ENCODE results near the gene FXYD7. TPM values are rescaled to one million over a fixed set of nuclear protein-coding genes. Genes with fewer than 3 reads are reported as not detected.

The FXYD7 gene
- polyA plus RNA-seq, 3 donors = 0.16 TPM; not detected in 2

DNA sequence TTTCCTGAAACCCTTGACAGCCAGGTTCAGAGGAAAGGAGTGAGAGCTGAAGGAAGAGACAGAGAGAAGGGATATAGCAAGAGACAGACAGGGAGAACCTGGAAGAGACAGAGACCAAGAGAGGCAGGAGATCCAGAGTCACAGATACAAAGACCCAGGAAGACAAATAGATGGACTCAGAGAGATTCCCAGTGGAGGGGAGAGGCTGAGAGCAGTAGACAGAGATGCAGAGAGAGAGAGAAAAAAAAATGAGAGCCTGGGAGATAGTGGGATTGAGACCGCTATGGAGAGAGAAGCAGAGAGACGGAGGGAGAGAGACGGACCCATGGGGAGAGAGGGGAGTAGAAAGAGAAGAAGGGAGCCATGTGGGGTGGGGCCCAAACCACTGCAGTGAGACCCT is 763 bp downstream of the FXYD7 start:
- Mint-ChIP-seq H3K4me1 (peaks cover 57% of the 10 kb centered on the region), H3K27me3 (ENCODE audit: low read depth in 3 of 3) (peaks cover 30 to 40% (median 31%) of the 10 kb centered on the region in 3 donors), H3K4me3 (peak overlapping the region in 1 of 2 donors; percentile 72), H3K9me3 (peaks cover 0 to 13% (median 0%) of the 10 kb centered on the region in 7 donors), H3K27ac (no peak overlapping the region), H3K36me3 (peaks cover 0 to 9% of the 10 kb centered on the region in 2 donors)
- no peak for DNase-seq
- Histone ChIP-seq H3K4me3 (replicated peaks in 1 of 3; ENCODE audit: low read depth in 2 of 3, low read length in 3 of 3) (no peak overlapping the region), H3K27me3 (ENCODE audit: control insufficient read depth in 2 of 2, insufficient read depth in 2 of 2, low read length in 2 of 2) (peaks cover 23 to 37% of the 10 kb centered on the region in 2 donors), H3K79me2 (ENCODE audit: insufficient read depth, low read length) (no peaks in the 10 kb centered on the region), H3K27ac (ENCODE audit: low read depth in 1 of 2, low read length in 2 of 2) (no peak overlapping the region), H3K9me3 (replicated peaks in 1 of 2; ENCODE audit: control insufficient read depth in 1 of 2, insufficient read depth in 1 of 2, low read length in 2 of 2) (peaks cover 0 to 8% of the 10 kb centered on the region in 2 donors), H3K4me1 (ENCODE audit: control insufficient read depth in 1 of 2, insufficient read depth in 2 of 2, low read length in 2 of 2) (peaks cover 49 to 52% of the 10 kb centered on the region in 2 donors), H3K4me2 (replicated peaks; ENCODE audit: extremely low read depth, low read length, poor library complexity, severe bottlenecking) (no peak overlapping the region), H2AFZ (ENCODE audit: insufficient read depth, low read depth, low read length, poor library complexity, severe bottlenecking) (no peak overlapping the region), H3K9ac (ENCODE audit: insufficient read depth, low read length, poor library complexity, severe bottlenecking) (no peak overlapping the region), H4K20me1 (ENCODE audit: insufficient read depth, low read length) (no peaks in the 10 kb centered on the region), H3K36me3 (replicated peaks in 1 of 2; ENCODE audit: control insufficient read depth in 1 of 2, insufficient read depth in 2 of 2, low read length in 2 of 2) (no peaks in the 10 kb centered on the region)
- TF ChIP-seq, protein P1, sequence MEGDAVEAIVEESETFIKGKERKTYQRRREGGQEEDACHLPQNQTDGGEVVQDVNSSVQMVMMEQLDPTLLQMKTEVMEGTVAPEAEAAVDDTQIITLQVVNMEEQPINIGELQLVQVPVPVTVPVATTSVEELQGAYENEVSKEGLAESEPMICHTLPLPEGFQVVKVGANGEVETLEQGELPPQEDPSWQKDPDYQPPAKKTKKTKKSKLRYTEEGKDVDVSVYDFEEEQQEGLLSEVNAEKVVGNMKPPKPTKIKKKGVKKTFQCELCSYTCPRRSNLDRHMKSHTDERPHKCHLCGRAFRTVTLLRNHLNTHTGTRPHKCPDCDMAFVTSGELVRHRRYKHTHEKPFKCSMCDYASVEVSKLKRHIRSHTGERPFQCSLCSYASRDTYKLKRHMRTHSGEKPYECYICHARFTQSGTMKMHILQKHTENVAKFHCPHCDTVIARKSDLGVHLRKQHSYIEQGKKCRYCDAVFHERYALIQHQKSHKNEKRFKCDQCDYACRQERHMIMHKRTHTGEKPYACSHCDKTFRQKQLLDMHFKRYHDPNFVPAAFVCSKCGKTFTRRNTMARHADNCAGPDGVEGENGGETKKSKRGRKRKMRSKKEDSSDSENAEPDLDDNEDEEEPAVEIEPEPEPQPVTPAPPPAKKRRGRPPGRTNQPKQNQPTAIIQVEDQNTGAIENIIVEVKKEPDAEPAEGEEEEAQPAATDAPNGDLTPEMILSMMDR (IDR thresholded peaks at IDR 0.05) = no peak
- intact Hi-C loops (cut with micrococcal nuclease) = loop anchor here in 1 of 2 donors (5.0 kb wide), 1 partner anchor 123 kb away; the partner anchor contains the start of gene USF2
- 66% methylated on average over 3 of the region's 3 CpGs for WGBS (ENCODE audit: insufficient coverage)

DNA sequence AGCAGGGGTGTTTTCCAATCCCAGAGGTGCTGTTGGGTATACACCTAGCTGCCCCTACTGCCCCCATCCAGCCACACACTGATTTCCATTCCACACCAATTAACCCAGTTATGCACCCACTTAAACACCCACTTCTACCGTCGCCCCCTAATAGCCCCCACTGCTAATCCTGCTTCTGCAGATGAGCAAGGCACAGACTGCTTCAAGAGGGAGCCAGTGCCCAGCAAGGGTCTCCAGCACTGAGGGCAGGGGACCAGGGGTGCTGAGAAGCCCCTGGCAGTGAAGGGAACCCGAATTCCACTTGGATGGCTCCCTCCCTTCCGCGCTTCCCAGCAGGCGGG is 1.2 kb downstream of the FXYD7 start:
- WGBS (ENCODE audit: insufficient coverage) = 47% methylated on average over 2 of the region's 6 CpGs
- Mint-ChIP-seq H3K36me3 (peaks cover 0 to 9% of the 10 kb centered on the region in 2 donors), H3K4me3 (peak overlapping the region in 1 of 2 donors; percentile 72), H3K27ac (no peak overlapping the region), H3K4me1 (peaks cover 53% of the 10 kb centered on the region), H3K27me3 (ENCODE audit: low read depth in 3 of 3) (peaks cover 30 to 40% (median 31%) of the 10 kb centered on the region in 3 donors), H3K9me3 (peaks cover 0 to 13% (median 0%) of the 10 kb centered on the region in 7 donors)
- peaks cover 23 to 37% of the 10 kb centered on the region in 2 donors for H3K27me3 ChIP-seq (ENCODE audit: control insufficient read depth in 2 of 2, insufficient read depth in 2 of 2, low read length in 2 of 2)
- no peak overlapping the region for H3K4me3 ChIP-seq (replicated peaks in 1 of 3; ENCODE audit: low read depth in 2 of 3, low read length in 3 of 3)
- H3K4me1 ChIP-seq (ENCODE audit: control insufficient read depth in 1 of 2, insufficient read depth in 2 of 2, low read length in 2 of 2) = peaks cover 45 to 48% of the 10 kb centered on the region in 2 donors
- peaks cover 0 to 8% of the 10 kb centered on the region in 2 donors for H3K9me3 ChIP-seq (replicated peaks in 1 of 2; ENCODE audit: control insufficient read depth in 1 of 2, insufficient read depth in 1 of 2, low read length in 2 of 2)
- H3K36me3 ChIP-seq (replicated peaks in 1 of 2; ENCODE audit: control insufficient read depth in 1 of 2, insufficient read depth in 2 of 2, low read length in 2 of 2) = no peaks in the 10 kb centered on the region
- H4K20me1 ChIP-seq (ENCODE audit: insufficient read depth, low read length) = no peaks in the 10 kb centered on the region
- no peak overlapping the region for H3K27ac ChIP-seq (ENCODE audit: low read depth in 1 of 2, low read length in 2 of 2)
- no peak overlapping the region for H3K9ac ChIP-seq (ENCODE audit: insufficient read depth, low read length, poor library complexity, severe bottlenecking)
- intact Hi-C loops (cut with micrococcal nuclease) = loop anchor here in 1 of 2 donors (5.0 kb wide), 1 partner anchor 123 kb away; the partner anchor contains the start of gene USF2
- H2AFZ ChIP-seq (ENCODE audit: insufficient read depth, low read depth, low read length, poor library complexity, severe bottlenecking) = no peak overlapping the region
- no peaks in the 10 kb centered on the region for H3K79me2 ChIP-seq (ENCODE audit: insufficient read depth, low read length)
- DNase-seq = no peak
- TF ChIP-seq, protein P1 (IDR thresholded peaks at IDR 0.05) = no peak
- H3K4me2 ChIP-seq (replicated peaks; ENCODE audit: extremely low read depth, low read length, poor library complexity, severe bottlenecking) = no peak overlapping the region

Measured in CD14-positive monocyte (primary cell).